GM21381 (cell line): ENCODE measurements around the gene RCAN1.

Source experiments
- ATAC-seq: cut with Tn5 transposase; IDR thresholded peaks from one replicate; pipeline ENCODE4 v1.9.1; 2021; ENCODE audit warnings: mild to moderate bottlenecking, moderate library complexity; ENCODE audit not compliant: unreplicated experiment

Gene RCAN1

DNA sequence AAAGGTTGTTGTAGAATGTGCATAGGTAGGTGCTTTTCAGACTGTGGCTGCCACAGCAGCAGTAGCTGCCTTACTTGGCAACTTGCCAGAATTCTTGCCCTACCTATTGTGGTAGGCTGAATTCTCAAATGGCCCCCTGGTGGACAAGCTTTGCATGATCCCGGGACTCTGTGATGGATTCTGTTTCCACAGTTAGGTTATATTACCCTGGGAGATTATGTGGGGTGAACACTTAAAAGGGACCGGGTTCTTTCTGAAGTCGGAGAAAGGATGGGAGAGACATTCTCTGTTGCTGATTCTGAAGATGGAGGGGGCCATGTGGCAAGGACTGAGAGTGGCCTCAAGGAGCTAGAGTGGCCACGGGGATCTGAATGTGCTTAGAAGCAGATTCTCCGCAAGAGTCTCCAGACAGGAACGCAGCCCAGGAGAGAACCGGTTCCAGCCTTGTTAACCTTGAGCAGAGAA is 70.8 kb downstream of the RCAN1 start:
- no peak for ATAC-seq

DNA sequence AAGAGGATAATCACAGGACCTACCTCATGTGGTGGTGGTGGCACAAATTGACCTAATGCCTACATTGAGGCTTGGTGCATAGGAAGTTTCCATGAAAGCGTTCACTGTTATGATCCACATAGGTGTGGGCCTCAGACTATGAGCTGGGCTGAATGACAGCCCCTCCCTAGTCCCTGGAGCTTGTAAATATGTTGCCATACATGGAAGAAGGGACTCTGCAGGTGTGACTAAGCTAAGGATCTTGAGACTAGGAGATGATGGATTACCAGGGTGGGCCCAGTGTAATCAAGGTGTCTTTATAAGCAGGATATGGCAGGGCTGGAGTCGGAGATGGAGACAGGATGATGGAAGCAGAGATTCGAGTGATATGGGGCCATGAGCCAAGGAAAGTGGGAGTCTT is 71.9 kb downstream of the RCAN1 start:
- ATAC-seq = no peak

GRCh38 chr21:34540206-34540605 is 74.7 kb downstream of the RCAN1 start:
- ATAC-seq = no peak

DNA sequence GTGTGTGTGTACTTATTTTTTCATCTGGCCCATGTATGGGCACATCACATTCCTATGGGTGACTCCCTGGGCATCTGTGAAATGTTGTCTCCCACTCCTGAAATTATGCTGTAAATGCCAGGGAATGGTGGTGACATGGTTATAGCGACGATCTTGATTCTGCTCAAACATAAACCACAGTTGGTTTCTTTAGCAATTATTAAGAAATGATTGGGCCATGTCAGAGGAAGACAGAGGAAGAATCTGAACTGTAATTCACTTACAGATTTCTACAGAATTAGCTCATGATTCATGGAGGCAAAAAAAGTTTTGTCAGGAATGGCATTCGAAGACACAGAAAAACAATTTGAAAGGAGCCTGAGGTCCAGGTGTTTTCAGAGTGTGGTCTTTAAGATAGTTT is 77.1 kb downstream of the RCAN1 start:
- ATAC-seq = no peak

DNA sequence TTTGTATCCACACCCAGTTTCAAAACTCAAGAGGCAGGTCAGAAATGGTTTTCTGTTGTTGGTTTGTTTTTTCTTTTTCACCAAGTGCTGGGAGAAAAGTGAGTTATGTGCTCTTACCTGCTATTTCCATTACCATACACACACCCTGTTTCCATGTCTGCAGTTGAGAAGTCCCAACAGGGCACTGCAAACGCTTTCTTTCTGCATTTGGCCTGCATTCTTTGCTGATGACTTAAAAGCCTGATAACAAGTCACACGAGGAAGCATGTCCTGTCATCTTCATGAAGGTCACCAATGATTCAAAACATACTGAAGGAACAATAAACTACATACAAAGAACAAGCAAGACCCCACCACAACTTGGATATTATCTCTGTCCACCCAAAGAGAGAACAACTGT is 78.1 kb downstream of the RCAN1 start:
- no peak for ATAC-seq

GRCh38 chr21:34536311-34536710 is 78.6 kb downstream of the RCAN1 start:
- no peak for ATAC-seq

- no peak for ATAC-seq
Measured at GRCh38 chr21:34535886-34536285, 79.0 kb downstream of the RCAN1 start.

DNA sequence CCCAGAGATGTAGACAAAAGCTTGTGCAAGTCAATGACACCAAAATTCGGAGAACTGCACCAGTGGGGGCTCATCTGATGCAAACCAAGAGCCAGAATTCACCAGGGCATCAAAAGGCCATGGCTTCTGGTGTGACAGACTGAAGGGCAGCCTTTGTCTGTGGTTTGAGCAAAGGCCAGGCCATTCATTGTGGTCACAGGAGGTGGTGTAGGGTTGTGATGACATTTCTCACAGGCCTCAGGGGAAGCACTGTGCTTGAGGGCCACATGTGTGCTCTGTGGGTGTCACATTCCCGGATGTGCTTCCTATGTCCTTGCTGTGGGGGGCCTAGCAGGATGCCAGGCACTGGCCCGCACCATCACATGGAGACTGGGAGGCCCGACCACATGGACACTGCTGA is 80.4 kb downstream of the RCAN1 start:
- ATAC-seq = no peak

DNA sequence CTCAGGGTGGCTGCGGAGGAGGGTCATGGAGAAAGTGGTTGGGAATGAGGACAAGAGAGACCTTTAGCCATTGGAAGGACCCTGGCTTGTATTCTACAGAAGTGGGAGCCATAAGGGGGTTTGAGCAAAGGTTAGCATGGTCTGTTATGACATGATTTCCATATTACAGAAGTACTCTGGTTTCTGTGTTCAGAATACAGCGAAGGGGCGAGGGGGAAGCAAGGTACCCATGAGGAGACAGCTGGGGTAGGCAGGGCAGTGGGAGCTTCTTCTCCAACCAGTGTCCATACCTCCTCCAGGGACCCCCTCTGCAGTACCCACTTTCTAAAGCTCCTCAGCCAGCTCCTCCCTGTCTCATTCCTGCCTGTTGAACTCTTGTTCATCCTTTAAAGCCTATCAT is 81.0 kb downstream of the RCAN1 start:
- no peak for ATAC-seq

DNA sequence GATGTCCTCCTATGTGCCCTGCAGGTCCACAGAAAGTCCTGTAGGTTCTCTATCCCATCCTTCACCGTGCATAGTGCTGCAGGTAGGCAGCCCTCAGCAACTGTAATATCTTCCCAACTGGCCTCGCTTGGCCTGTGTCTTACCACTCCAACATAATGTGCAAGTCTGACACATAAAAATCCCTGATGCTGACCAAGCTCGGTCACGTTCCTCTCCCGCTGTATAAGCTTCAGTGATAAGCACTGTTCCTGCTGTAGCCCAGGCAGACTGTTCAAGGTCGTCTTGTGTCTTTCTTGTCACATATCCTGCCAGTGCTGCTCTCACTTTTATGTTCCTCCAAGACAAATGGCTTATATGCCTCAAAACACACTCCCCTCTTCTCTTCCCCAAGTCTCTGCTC is 83.5 kb downstream of the RCAN1 start:
- no peak for ATAC-seq

DNA sequence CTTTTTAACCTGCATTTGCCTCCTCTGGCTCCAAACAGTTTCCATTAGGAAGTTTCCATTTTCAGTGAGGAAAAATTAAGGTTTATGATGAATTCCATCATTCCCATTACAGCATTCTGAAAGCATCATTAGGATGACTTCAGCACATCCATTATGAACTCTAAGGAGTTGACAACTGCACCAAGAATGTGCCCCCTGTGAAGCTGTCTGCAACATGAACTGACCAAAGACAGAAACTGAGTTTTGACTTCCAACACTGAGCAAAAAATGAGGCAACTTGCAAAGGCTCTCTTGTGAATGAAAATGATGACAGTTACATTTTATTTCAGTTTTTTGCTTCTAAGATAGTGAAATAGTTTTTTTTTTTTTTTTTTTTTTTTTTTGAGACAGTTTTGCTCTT is 84.7 kb downstream of the RCAN1 start:
- ATAC-seq = no peak

DNA sequence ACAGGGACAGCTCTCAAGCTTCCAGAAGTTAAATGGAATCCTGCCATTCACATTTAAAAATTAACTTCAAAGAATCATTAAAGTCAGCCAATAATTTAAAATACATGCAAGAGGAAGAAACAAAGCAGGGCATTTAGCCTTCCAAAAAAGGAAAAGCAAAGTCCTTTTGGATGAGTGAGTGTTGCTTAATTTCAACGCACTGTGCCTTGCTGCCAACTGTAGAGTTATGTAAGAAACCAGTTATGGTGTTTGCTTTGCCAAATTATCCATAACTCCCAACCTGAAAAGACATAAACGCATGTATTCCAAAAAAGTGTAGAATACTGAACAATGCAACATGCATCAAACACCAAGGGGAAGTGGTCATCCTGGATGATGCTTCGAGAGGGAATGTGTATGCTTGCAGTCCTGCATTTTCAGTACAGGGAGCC is 86.8 kb downstream of the RCAN1 start:
- no peak for ATAC-seq

- ATAC-seq = no peak
Measured at GRCh38 chr21:34526618-34527290, 88.2 kb downstream of the RCAN1 start.

DNA sequence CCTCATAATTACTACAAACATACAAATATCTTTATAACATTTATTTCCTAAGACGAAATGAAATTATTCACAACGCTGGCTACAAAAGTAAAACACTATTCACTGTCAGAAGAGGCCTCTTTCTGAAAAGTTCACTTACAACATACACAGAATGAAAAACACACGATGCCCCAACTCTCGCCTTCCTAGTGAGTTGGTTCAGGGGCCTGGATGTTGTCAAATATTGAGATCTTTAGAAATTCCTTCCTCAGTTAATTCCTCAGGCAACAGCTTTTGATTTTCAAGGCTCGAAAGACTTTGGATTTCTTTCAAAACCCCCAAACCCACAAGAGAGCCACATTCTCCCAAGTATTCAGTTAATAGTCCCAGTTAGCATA is 88.7 kb downstream of the RCAN1 start:
- no peak for ATAC-seq

DNA sequence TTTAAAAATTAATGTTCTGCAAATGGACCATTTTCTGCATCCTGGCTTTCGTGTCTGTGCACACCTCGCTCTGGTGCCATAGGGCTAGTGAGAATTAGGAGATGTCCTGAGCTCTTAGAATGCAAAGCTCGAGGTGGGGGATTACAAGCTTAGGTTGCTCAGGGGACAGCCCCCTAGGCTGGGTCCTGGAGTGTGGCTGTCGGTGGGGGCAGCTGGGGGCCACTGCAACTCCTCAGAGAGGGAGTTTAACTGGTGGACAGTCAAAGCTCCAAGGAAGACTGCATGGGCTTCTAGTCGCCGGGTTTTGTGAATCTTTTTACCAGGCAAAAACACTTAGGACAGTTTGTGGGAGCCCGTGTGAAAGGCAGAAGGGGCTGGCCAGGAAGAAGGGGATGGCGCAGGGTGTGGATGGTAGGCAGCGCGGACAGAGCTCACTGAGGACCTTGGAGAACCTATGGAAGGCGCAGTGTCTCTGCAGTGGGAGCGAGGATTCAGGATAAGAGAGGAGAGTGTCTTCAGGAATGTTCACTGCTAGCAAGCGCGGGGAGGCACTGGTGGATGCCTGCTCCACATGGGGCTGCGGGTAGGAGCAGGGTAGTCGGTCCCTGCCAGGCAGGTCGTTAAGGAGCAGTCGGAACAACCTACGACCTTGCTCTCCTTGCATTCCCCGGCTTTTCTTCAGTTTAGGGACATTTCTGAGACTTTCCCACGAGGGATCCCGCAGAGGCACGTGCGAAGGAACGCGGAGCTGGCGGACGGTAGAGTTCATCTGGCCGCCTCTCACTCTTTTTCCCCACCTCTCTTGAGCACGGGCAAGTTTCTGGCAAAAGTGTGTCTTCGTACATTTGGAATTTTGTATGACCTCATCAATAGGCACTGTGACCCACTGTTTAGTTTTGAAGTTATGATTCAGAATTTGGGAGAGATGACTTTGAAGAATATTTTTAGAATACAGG is 90.0 kb downstream of the RCAN1 start:
- ATAC-seq = no peak

- no peak for ATAC-seq
Measured at GRCh38 chr21:34523019-34523555, 91.8 kb downstream of the RCAN1 start.

DNA sequence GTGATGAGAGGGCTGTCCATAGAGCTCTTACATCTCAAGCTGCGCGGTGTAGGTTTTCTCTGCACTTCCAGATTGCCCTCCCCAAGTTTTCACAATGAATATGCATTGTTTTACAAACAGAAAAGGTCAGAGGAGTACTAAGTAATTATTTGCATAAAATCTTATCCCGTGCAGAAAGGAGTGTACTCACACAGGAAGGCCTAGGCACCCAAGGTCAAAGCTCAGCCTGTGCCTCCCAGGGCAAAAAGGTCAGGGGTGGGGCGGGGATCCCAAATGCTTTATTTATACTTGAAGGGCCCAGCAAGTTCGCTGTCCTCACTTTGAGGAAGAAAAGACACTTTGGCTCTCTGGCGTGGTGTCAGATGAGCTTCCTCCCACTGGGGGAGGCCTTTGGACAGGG is 92.6 kb downstream of the RCAN1 start:
- ATAC-seq = no peak

DNA sequence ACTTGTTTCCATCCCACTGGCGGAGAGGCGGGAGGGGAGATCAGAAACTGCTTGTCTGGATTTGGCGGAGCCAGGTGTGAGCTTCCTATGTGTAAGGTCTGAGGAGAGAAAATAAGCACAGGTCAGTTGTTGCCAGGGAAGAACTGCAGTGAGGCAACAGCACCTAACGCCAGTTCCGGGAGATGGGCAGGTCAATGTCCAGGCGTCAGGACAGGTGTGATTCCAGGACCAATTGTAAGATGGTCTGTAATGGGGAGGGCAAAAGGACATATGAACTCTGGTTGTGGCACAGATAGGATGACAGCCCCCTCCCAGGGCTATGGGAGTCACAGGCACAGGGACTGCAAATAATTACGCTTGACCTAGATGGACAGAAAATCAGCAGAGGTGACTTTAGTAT is 93.4 kb downstream of the RCAN1 start:
- no peak for ATAC-seq

DNA sequence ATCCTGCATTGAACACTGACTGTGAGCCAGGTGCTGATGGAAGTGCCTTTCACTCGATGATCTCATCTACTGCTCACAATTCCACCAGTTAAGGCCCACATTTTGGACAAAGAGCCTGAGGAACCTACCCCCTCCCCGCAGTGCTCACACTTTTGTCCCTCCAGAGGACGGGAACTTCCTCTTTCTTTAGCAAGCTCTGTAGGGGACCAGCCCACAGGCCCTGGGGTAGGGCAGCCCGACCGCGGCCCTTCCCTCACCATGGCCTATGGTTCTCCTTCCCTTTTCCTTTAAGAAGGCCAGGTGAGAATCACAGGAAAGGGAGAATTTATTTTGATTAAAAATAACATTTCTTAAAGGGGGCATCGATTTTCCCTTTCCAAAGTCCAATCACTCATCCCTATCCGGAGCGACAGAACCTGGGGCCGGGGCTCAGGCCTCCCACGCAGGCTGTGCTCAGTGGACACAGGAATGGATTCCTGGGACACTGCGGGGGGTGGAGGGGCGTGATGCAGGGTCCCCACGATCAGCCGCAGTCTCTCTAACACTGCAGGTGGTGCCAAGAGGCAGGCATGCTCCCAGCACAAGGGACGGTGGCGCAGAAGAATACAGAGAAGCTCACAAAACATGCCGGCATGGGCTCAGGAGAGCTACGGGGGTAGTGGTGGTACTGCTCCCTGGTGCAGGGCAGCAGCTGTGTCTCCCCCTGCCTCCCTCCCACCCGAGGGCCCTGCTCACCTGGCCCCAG is 94.0 kb downstream of the RCAN1 start:
- ATAC-seq = no peak

DNA sequence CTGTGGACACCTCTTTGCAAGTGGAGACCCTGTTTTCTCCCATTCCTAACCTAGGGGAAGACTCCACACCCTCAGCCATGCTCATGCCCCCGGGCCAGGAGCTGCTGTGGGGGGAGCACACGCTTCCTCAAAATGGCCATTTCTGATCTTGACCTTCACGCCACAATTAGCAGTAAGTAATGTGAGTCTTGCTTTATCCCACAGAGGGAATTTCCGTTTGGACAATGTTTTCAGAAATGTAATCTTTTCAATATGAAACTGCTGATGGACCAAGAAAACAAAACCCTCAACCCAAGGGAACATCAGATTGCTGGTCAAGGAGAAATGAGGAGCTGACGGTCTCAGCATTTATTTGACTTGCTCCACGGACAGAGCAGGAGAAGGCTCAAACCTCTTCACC is 94.6 kb downstream of the RCAN1 start:
- no peak for ATAC-seq

DNA sequence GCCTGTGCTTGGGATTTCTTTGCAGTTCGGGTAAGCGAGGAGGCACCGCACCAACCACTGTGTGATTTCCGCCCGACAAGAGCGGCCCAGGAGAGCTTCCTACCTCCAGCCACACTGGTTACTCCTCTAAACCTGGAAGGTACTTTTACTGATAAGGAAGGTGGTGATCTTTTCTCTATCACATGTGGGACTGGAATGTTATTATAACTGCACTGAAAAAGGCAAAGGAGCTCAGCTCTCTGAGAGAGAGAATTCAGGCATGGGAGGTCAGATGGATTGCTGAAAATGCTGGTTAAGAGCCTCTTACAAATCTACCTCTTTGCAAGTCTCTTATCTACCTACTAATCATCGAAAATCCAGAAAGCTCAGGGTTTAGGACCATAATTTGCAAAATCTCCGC is 95.2 kb downstream of the RCAN1 start:
- no peak for ATAC-seq
